Neural cell (in vitro differentiated cells): ENCODE measurements around the gene PLXDC1.

Experiments used
- CTCF ChIP-seq: fragments of 450-650 bp; IDR thresholded peaks from 2 replicates; pipeline ENCODE4 v1.5.1; 2014; ENCODE audit warnings: antibody characterized with exemption, mild to moderate bottlenecking, moderate library complexity; ENCODE audit not compliant: poor library complexity, severe bottlenecking
- EP300 ChIP-seq: fragments of 450-650 bp; conservative IDR thresholded peaks from 2 replicates; pipeline ENCODE4 v1.6.1; 2014; ENCODE audit warnings: antibody characterized with exemption, mild to moderate bottlenecking, moderate library complexity; ENCODE audit not compliant: poor library complexity, severe bottlenecking
- EZH2 ChIP-seq: fragments of 200-600, 300-800 bp; shearing (Covaris generic), sonication (generic); IDR thresholded peaks from 2 replicates; pipeline ENCODE4 v1.6.1; 2014; ENCODE audit warnings: antibody characterized with exemption, low read length, borderline replicate concordance, mild to moderate bottlenecking; ENCODE audit not compliant: insufficient read depth, poor library complexity, severe bottlenecking
- POLR2AphosphoS5 ChIP-seq: IDR thresholded peaks from 2 replicates; pipeline ENCODE4 v1.6.1; 2012
- SMC3 ChIP-seq: fragments of 450-650 bp; conservative IDR thresholded peaks from 2 replicates; pipeline ENCODE4 v1.6.1; 2014; ENCODE audit warnings: antibody characterized with exemption, mild to moderate bottlenecking, moderate library complexity; ENCODE audit not compliant: poor library complexity
- TF ChIP-seq, protein P1 (sequence below): IDR thresholded peaks from 2 replicates; pipeline ENCODE4 v1.6.1; 2012; ENCODE audit warnings: borderline replicate concordance

- TF ChIP-seq, protein P1, sequence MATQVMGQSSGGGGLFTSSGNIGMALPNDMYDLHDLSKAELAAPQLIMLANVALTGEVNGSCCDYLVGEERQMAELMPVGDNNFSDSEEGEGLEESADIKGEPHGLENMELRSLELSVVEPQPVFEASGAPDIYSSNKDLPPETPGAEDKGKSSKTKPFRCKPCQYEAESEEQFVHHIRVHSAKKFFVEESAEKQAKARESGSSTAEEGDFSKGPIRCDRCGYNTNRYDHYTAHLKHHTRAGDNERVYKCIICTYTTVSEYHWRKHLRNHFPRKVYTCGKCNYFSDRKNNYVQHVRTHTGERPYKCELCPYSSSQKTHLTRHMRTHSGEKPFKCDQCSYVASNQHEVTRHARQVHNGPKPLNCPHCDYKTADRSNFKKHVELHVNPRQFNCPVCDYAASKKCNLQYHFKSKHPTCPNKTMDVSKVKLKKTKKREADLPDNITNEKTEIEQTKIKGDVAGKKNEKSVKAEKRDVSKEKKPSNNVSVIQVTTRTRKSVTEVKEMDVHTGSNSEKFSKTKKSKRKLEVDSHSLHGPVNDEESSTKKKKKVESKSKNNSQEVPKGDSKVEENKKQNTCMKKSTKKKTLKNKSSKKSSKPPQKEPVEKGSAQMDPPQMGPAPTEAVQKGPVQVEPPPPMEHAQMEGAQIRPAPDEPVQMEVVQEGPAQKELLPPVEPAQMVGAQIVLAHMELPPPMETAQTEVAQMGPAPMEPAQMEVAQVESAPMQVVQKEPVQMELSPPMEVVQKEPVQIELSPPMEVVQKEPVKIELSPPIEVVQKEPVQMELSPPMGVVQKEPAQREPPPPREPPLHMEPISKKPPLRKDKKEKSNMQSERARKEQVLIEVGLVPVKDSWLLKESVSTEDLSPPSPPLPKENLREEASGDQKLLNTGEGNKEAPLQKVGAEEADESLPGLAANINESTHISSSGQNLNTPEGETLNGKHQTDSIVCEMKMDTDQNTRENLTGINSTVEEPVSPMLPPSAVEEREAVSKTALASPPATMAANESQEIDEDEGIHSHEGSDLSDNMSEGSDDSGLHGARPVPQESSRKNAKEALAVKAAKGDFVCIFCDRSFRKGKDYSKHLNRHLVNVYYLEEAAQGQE: no peak
- TF ChIP-seq CTCF: no peak
- TF ChIP-seq EZH2: no peak
- TF ChIP-seq SMC3: no peak
- no peak for TF ChIP-seq POLR2AphosphoS5
- TF ChIP-seq EP300: no peak
These were observed 132.9 kb downstream of the PLXDC1 start for GRCh38 chr17:39018267-39019134.
